ENCODE data around the gene OS9. TPM values are rescaled to one million over a fixed set of nuclear protein-coding genes. Genes with fewer than 3 reads are reported as not detected.

The OS9 gene
- total and polyA plus RNA-seq, 2 of the 4 experiments (the other 2 are of a cell fraction): 159 to 272 TPM

GRCh38 chr12:57755194-57755453 is 61.2 kb downstream of the OS9 start:
- ATAC-seq (ENCODE audit: low read depth) (no peak), DNase-seq (no peak)
- H2AK5ac ChIP-seq (ENCODE audit: low read depth, low read length): no peak overlapping the region
- CTCF ChIA-PET: no interaction called here
- H4K5ac ChIP-seq (ENCODE audit: low read depth, low read length): no peak overlapping the region
- H3K56ac ChIP-seq (ENCODE audit: extremely low read depth, insufficient read depth, low read length): no peak overlapping the region
- no peak overlapping the region for H3K14ac ChIP-seq (replicated peaks; ENCODE audit: low read depth, low read length)
- no CpG with 5 or more reads among the region's 34 CpGs for WGBS, 2 experiments (ENCODE audit: extremely low coverage in 2 of 2, insufficient read length in 1 of 2)
- no peaks in the 10 kb centered on the region for H3K9me3 ChIP-seq (ENCODE audit: control insufficient read depth, insufficient read depth, low read length)
- peaks cover 15% of the 10 kb centered on the region for H3K9me1 ChIP-seq (ENCODE audit: insufficient read depth, low read length)
- H2AK9ac ChIP-seq (replicated peaks; ENCODE audit: low read depth, low read length, poor library complexity): no peak overlapping the region
- dilution Hi-C loops (cut with HindIII; ENCODE audit: low sequenced_read_pairs, unreplicated experiment): no loop called here
- no peak overlapping the region for H3K23ac ChIP-seq (ENCODE audit: low read depth, low read length)
- no peak overlapping the region for H4K91ac ChIP-seq (ENCODE audit: insufficient read depth, low read depth, low read length)
- H3K4me1 ChIP-seq (ENCODE audit: control insufficient read depth, insufficient read depth, low read length): peaks cover 7% of the 10 kb centered on the region
- H3K9ac ChIP-seq (ENCODE audit: low read depth, low read length): peak overlapping the region; percentile 42
- POLR2A ChIA-PET (ENCODE audit: unreplicated experiment): no interaction called here
- TF ChIP-seq MXI1 (IDR thresholded peaks at IDR 0.05; ENCODE audit: borderline replicate concordance, low read depth, low read length) (no peak), MAFK (IDR thresholded peaks at IDR 0.05; ENCODE audit: low read depth, low read length) (no peak), POLR2A (IDR thresholded peaks at IDR 0.05; ENCODE audit: low read depth, low read length) (no peak), ELK1 (IDR thresholded peaks at IDR 0.05; ENCODE audit: borderline replicate concordance, low read depth, low read length) (no peak), CHD1 (IDR thresholded peaks at IDR 0.05; ENCODE audit: low read depth, low read length) (no peak), CTCF (conservative IDR thresholded peaks at IDR 0.05; ENCODE audit: low read depth, low read length) (no peak), CEBPB (IDR thresholded peaks at IDR 0.05; ENCODE audit: low read depth, low read length) (no peak), RFX5 (IDR thresholded peaks at IDR 0.05; ENCODE audit: low read depth, low read length) (no peak), SMC3 (IDR thresholded peaks at IDR 0.05; ENCODE audit: low read depth, low read length) (no peak), RCOR1 (IDR thresholded peaks at IDR 0.05; ENCODE audit: insufficient replicate concordance, low read length) (no peak), NFE2L2 (IDR thresholded peaks at IDR 0.05; ENCODE audit: low read depth, low read length) (no peak)
- H2AFZ ChIP-seq (replicated peaks; ENCODE audit: low read length, poor library complexity): peak overlapping the region; percentile 85
- H3K4ac ChIP-seq (ENCODE audit: low read depth, low read length): no peak overlapping the region
- no peak overlapping the region for H3K27ac ChIP-seq (ENCODE audit: insufficient read depth, low read length)
- no TSS peak for BruUV-seq (replicated peaks)
- H2BK15ac ChIP-seq (ENCODE audit: low read depth, low read length): no peak overlapping the region
- H4K20me1 ChIP-seq (ENCODE audit: insufficient read depth, low read length): peaks cover 7% of the 10 kb centered on the region; the same call in 1 of the 2 replicates
- H2BK5ac ChIP-seq (ENCODE audit: low read depth, low read length, poor library complexity, severe bottlenecking): no peak overlapping the region
- peaks cover 19% of the 10 kb centered on the region for H3K36me3 ChIP-seq (ENCODE audit: control insufficient read depth, insufficient read depth, low read length)
- in situ Hi-C loops (cut with MboI; ENCODE audit: low sequenced_read_pairs): no loop called here
- no peak overlapping the region for H2BK120ac ChIP-seq (ENCODE audit: low read depth, low read length)
- H3K18ac ChIP-seq (ENCODE audit: low read depth, low read length): no peak overlapping the region
- peaks cover 10% of the 10 kb centered on the region for H3K27me3 ChIP-seq (ENCODE audit: control insufficient read depth, insufficient read depth, low read length)
- H3K79me1 ChIP-seq (ENCODE audit: low read depth in 1 of 2, low read length in 2 of 2): peaks cover 15 to 24% of the 10 kb centered on the region in 2 experiments; a peak in 3 of 4 replicates
- intact Hi-C loops (cut with micrococcal nuclease): no loop called here
- H3K4me2 ChIP-seq (ENCODE audit: low read depth, low read length): no peak overlapping the region
- H4K8ac ChIP-seq (ENCODE audit: low read depth in 2 of 2, low read length in 2 of 2): no peak overlapping the region
- peak overlapping the region; percentile 59 for H3K4me3 ChIP-seq (ENCODE audit: insufficient read depth, low read depth, low read length)
- H2BK20ac ChIP-seq (ENCODE audit: low read depth, low read length): no peak overlapping the region

Measured in IMR-90 (cell line).